ENCODE results near the gene STXBP5L. TPM values are rescaled to one million over a fixed set of nuclear protein-coding genes. Genes with fewer than 3 reads are reported as not detected.
A peak's percentile ranks its signal among the peaks of the same experiment; 100 is the strongest.
"Not testable (repeated sequence)": the region's sequence is repeated elsewhere in the genome, so short reads cannot be mapped to it uniquely, and the experiment has no call there.

STXBP5L gene
- total RNA-seq, 1 experiment from 2014 or later, result 1.7 TPM

DNA sequence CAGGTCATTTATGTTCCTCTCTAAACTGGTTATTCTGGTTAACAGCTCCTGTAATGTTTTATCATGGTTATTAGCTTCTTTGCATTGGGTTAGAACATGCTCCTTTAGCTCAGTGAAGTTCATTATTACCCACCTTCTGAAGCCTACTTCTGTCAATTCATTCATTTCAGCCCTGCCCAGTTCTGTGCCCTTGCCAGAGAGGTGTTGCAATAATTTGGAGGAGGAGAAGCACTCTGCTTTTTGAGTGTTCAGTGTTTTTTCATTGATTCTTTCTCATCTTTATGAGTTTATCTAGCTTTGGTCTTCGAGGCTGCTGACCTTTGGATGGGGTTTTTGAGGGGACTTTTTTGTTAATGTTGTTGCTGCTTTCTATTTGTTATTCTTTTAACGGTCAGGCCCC is 203.1 kb downstream of the STXBP5L start:
- H3K4me3 ChIP-seq (ENCODE audit: insufficient read depth, low read depth, low read length); DNase-seq; H3K36me3 ChIP-seq (replicated peaks; ENCODE audit: control insufficient read depth, insufficient read depth, low read length); H3K27me3 ChIP-seq (ENCODE audit: control insufficient read depth, insufficient read depth, low read length): not testable (repeated sequence)

DNA sequence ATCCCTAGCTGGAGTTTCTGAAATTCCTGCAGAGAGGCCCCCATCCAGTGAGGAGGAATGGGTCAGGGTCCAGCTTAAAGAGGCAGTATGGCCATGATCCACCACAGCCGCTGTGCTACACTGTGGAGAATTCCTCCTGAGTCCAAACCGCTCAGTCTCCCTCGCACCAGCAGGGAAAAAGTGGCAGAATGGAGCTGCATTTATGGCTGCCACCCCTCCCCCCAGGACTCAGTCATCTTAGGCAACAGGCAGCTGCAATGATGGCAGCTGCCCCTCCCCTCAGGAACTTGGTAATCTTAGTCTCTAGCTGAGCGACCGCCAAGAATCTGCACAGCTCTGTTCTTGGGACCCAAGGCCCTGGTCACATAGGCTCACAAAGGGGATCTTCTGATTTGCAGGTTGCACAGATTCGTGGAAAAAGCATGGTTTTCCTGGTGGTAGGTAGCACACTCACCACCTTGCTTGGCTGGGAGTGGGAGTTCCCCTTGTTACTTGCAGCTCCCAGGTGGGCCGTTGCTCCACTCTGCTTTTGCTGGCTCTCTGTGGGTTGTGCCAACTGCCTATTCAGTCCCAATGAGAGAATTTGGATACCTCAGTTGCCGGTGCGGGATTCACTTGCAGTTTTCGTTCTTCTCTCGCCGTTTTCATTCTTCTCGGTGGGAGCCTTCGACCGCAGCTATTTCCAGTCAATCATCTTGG is 204.1 kb downstream of the STXBP5L start:
- no peaks in the 10 kb centered on the region for H3K27me3 ChIP-seq (ENCODE audit: control insufficient read depth, insufficient read depth, low read length)
- peak; percentile 3 for DNase-seq
- H3K36me3 ChIP-seq (replicated peaks; ENCODE audit: control insufficient read depth, insufficient read depth, low read length), result no peaks in the 10 kb centered on the region
- no peak overlapping the region for H3K4me3 ChIP-seq (ENCODE audit: insufficient read depth, low read depth, low read length)

GRCh38 chr3:121126033-121126706 is 218.2 kb downstream of the STXBP5L start:
- Histone ChIP-seq H3K36me3 (replicated peaks; ENCODE audit: control insufficient read depth, insufficient read depth, low read length) (no peaks in the 10 kb centered on the region), H3K4me3 (ENCODE audit: insufficient read depth, low read depth, low read length) (no peak overlapping the region), H3K27me3 (ENCODE audit: control insufficient read depth, insufficient read depth, low read length) (no peaks in the 10 kb centered on the region)
- DNase-seq, result no peak

DNA sequence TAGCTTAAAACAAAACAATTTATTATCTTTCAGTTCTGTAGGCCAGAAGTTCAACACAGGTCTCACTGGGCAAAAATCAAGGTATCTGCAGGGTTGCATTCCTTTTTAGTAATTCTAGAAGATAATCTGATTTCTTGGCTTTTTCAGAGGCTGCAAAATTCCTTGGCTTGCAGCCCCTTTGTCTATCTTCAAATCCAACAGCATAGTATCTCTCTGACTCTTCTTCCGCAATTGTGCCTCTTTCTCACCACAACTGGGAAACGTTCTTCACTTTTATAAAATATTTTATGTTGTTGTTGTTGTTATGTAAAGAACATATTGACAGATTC is 218.7 kb downstream of the STXBP5L start:
- Histone ChIP-seq H3K27me3 (ENCODE audit: control insufficient read depth, insufficient read depth, low read length) (no peaks in the 10 kb centered on the region), H3K36me3 (replicated peaks; ENCODE audit: control insufficient read depth, insufficient read depth, low read length) (no peaks in the 10 kb centered on the region), H3K4me3 (ENCODE audit: insufficient read depth, low read depth, low read length) (no peak overlapping the region)
- no peak for DNase-seq

DNA sequence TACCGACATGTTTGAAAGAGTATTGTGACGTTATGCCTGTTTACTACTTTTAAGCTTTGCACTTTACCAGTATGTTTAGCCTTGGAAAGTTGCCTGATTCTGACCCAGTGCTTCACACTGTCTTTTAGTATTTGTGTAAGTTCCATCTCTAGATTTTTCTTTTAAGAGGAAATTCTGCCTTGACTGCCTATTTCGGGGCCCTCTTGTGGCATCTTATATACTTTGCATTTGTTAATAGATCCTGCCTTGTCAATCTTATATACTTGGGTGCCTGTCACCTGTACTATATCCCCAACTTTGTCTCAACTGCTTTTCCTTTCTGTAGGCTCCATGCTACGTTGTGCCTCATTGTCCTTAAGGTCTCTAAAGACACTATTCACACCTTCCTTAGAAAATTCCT is 244.6 kb downstream of the STXBP5L start:
- Histone ChIP-seq H3K27me3 (ENCODE audit: control insufficient read depth, insufficient read depth, low read length) (no peaks in the 10 kb centered on the region), H3K4me3 (ENCODE audit: insufficient read depth, low read depth, low read length) (no peak overlapping the region), H3K36me3 (replicated peaks; ENCODE audit: control insufficient read depth, insufficient read depth, low read length) (no peaks in the 10 kb centered on the region)
- no peak for DNase-seq

DNA sequence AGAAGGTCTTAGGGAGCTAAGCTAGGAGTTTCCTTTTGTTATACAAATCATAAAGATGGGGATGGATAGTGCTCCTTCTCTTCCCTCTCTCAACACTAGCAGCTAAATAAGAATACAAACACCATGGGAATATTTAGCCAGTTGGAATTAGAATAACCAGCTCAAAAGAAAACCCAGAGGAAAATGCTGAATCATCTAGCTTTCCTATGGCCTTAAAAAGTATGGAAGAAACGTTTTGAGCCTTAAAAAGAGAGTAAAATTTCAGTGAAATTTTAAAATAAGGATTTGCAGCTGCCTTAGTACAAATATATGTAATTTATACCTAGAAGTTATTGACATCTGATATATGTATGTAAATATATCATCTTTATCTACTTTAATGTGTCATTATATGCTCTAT is 245.8 kb downstream of the STXBP5L start:
- peak; percentile 2 for DNase-seq

DNA sequence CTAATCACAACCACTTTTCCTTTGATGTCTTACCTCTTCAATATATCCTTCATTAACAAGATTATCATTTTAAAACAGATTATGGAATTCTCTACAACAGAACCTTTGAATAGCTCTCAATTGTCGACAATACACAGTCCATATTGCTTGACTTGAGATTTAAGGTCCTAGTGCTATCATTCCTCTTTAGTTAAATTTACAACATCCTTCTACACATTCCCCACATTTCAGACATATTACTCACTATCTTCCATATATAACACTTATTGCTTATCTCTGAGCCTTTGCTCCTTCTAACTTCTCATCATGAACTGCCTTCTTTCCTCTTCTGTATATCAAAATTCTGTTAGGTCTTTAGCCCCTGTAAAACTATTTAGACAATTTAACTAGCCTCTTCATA is 247.0 kb downstream of the STXBP5L start:
- no peak for DNase-seq
- no peak overlapping the region for H3K4me3 ChIP-seq (ENCODE audit: insufficient read depth, low read depth, low read length)
- H3K27me3 ChIP-seq (ENCODE audit: control insufficient read depth, insufficient read depth, low read length), result no peaks in the 10 kb centered on the region
- H3K36me3 ChIP-seq (replicated peaks; ENCODE audit: control insufficient read depth, insufficient read depth, low read length), result no peaks in the 10 kb centered on the region

More for the DNA sequence above, 245.8 kb downstream of the STXBP5L start:
- H3K4me3 ChIP-seq (ENCODE audit: insufficient read depth, low read depth, low read length), result no peak overlapping the region
- H3K36me3 ChIP-seq (replicated peaks; ENCODE audit: control insufficient read depth, insufficient read depth, low read length), result no peaks in the 10 kb centered on the region
- no peaks in the 10 kb centered on the region for H3K27me3 ChIP-seq (ENCODE audit: control insufficient read depth, insufficient read depth, low read length)

DNA sequence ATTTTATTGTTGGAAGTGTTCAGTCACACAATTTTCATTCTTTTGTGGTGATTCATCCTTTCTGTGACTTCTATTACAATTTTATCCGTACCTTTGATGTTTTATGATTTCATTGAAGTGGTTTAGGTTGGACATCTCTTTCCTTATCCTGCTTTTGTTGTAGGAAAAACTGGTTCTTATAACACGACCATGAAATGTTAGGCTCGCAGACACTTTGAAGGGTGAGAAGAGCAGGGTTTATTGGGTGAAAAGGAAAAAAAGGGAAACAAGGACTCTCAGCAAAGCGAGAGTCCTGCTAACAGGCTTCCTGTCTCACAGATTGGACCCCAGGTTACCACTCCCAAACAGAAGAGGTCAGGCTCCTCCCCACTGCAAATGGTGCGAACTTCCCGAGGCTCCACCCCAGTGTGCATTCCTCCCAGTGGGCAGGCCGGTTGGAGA is 257.4 kb downstream of the STXBP5L start:
- Histone ChIP-seq H3K27me3 (ENCODE audit: control insufficient read depth, insufficient read depth, low read length) (no peaks in the 10 kb centered on the region), H3K4me3 (ENCODE audit: insufficient read depth, low read depth, low read length) (no peak overlapping the region), H3K36me3 (replicated peaks; ENCODE audit: control insufficient read depth, insufficient read depth, low read length) (no peaks in the 10 kb centered on the region)
- no peak for DNase-seq

GRCh38 chr3:121167374-121168139 is 259.6 kb downstream of the STXBP5L start:
- no peak for DNase-seq
- no peaks in the 10 kb centered on the region for H3K27me3 ChIP-seq (ENCODE audit: control insufficient read depth, insufficient read depth, low read length)
- H3K4me3 ChIP-seq (ENCODE audit: insufficient read depth, low read depth, low read length), result no peak overlapping the region
- H3K36me3 ChIP-seq (replicated peaks; ENCODE audit: control insufficient read depth, insufficient read depth, low read length), result no peaks in the 10 kb centered on the region

GRCh38 chr3:121175083-121175482 is 267.1 kb downstream of the STXBP5L start:
- no peak overlapping the region for H3K4me3 ChIP-seq (ENCODE audit: insufficient read depth, low read depth, low read length)
- no peaks in the 10 kb centered on the region for H3K27me3 ChIP-seq (ENCODE audit: control insufficient read depth, insufficient read depth, low read length)
- DNase-seq, result no peak
- no peaks in the 10 kb centered on the region for H3K36me3 ChIP-seq (replicated peaks; ENCODE audit: control insufficient read depth, insufficient read depth, low read length)

DNA sequence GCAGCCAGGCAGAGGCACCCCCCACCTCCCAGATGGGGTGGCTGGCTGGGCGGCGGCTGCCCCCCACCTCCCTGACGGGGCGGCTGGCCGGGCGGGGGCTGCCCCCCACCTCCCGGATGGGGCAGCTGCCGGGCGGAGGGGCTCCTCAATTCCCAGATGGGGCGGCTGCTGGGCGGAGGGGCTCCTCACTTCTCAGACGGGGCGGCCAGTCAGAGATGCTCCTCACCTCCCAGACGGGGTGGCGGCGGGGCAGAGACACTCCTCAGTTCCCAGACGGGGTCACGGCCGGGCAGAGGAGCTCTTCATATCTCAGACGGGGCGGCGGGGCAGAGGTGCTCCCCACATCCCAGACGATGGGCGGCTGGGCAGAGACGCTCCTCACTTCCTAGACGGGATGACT is 282.6 kb downstream of the STXBP5L start:
- not testable (repeated sequence) for H3K27me3 ChIP-seq (ENCODE audit: control insufficient read depth, insufficient read depth, low read length); DNase-seq; H3K36me3 ChIP-seq (replicated peaks; ENCODE audit: control insufficient read depth, insufficient read depth, low read length); H3K4me3 ChIP-seq (ENCODE audit: insufficient read depth, low read depth, low read length)

DNA sequence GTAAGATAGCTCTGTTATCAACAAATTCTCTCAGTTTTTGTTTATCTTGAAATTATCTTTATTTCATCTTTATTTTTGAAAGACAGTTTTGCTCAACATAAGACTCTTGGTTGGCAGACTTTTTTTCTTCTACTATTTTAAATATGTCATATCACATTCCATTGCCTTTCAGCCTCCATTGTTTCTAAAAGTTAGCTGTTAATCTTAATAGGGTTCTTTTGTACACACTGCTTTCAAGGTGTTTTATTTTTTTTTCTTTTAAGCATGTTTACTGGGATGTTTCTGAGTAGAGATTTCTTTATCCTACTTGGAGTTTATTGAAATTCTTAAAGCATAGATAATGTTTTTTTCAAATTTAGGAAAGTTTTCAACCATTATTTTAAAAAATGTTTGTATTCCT is 294.6 kb downstream of the STXBP5L start:
- no peaks in the 10 kb centered on the region for H3K27me3 ChIP-seq (ENCODE audit: control insufficient read depth, insufficient read depth, low read length)
- DNase-seq, result no peak
- no peaks in the 10 kb centered on the region for H3K36me3 ChIP-seq (replicated peaks; ENCODE audit: control insufficient read depth, insufficient read depth, low read length)
- no peak overlapping the region for H3K4me3 ChIP-seq (ENCODE audit: insufficient read depth, low read depth, low read length)

DNA sequence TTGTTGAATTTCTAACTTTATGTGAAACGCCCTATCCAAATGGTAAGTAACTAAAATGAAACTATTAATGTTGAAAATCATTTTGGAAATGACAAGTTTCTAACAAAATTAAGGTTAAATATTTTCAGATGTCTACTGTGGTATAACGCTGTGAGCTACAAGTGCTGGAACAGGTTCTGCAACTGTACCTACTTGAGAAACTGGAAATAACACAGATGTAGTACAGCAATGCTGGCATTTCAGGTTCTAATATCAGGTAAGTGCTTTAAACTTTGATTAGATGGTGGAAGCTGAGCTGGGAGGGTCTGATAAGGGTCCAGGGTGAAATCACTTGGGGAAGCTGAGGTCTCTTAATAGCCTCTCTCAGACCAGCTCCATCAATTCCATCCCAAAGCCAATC is 315.1 kb downstream of the STXBP5L start:
- Histone ChIP-seq H3K27me3 (ENCODE audit: control insufficient read depth, insufficient read depth, low read length) (no peaks in the 10 kb centered on the region), H3K36me3 (replicated peaks; ENCODE audit: control insufficient read depth, insufficient read depth, low read length) (no peaks in the 10 kb centered on the region), H3K4me3 (ENCODE audit: insufficient read depth, low read depth, low read length) (no peak overlapping the region)
- DNase-seq, result no peak

- Histone ChIP-seq H3K4me3 (ENCODE audit: insufficient read depth, low read depth, low read length) (no peak overlapping the region), H3K27me3 (ENCODE audit: control insufficient read depth, insufficient read depth, low read length) (no peaks in the 10 kb centered on the region), H3K36me3 (replicated peaks; ENCODE audit: control insufficient read depth, insufficient read depth, low read length) (no peaks in the 10 kb centered on the region)
- DNase-seq, result no peak
Observed at GRCh38 chr3:121228971-121229370, 321.0 kb downstream of the STXBP5L start.

- H3K4me3 ChIP-seq (ENCODE audit: insufficient read depth, low read depth, low read length); H3K36me3 ChIP-seq (replicated peaks; ENCODE audit: control insufficient read depth, insufficient read depth, low read length); H3K27me3 ChIP-seq (ENCODE audit: control insufficient read depth, insufficient read depth, low read length); DNase-seq: not testable (repeated sequence)
Observed at GRCh38 chr3:121230194-121230593, 322.2 kb downstream of the STXBP5L start.
